ENCODE results near the gene MYLK4. TPM values are rescaled to one million over a fixed set of nuclear protein-coding genes. Genes with fewer than 3 reads are reported as not detected.

The MYLK4 gene
- total and polyA plus RNA-seq, 4 donors = 0.07 to 0.65 (median 0.39) TPM

DNA sequence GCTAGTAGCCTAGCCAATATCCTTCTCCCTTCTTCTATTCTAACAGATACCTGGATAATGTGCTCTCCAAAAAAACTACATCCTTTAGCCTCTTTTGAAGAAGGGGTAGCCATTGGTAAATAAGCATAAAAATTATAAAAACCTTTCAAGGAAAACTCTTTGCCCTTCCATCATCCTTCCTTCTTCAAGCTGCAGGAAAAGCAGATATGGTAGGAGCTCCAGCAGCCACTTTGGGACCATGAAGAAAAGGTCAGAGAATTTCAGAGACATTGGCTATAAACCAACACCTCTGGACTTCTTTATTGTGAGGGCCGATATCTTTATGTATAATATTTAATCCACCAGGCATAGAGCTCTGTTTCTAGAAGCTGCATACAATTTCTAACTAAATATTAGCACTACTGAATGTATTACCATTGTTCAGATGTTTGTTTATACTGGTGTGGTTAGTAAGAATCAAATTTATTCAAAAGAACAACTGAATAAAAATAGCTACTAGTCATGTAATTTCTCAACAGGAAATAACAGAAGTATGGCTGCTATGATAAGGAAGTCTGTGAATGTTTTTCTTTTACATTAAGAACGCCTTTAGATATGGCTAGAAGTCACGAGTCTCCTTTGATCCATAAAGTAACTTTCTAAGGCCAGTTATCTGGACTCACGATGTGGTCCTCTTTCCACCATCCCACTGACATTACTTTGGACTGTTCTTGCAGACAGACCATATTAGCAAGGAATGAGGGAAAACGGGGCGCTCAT, 32.2 kb downstream of the MYLK4 start:
- Histone ChIP-seq H3K4me3 (ENCODE audit: low read depth in 1 of 3, low read length in 3 of 3) (no peak overlapping the region), H3K4me1 (ENCODE audit: control insufficient read depth in 4 of 4, insufficient read depth in 4 of 4, low read length in 3 of 4) (peaks cover 0 to 11% (median 3%) of the 10 kb centered on the region in 4 donors), H3K27ac (ENCODE audit: low read depth in 1 of 2, low read length in 2 of 2) (no peak overlapping the region), H3K9me3 (ENCODE audit: control insufficient read depth in 4 of 4, low read length in 3 of 4) (no peaks in the 10 kb centered on the region), H3K36me3 (ENCODE audit: control insufficient read depth in 4 of 4, insufficient read depth in 3 of 4, low read depth in 1 of 4, low read length in 3 of 4) (no peaks in the 10 kb centered on the region), H3K9ac (ENCODE audit: low read depth in 1 of 2, low read length in 2 of 2) (no peak overlapping the region), H3K27me3 (ENCODE audit: control insufficient read depth in 4 of 4, insufficient read depth in 4 of 4, low read length in 3 of 4) (no peaks in the 10 kb centered on the region)
- no peak for DNase-seq (ENCODE audit: low spot score)
- 76% methylated on average over 6 of the region's 6 CpGs for WGBS
- no peak for TF ChIP-seq RAD21 (IDR thresholded peaks at IDR 0.05)
- no peak for TF ChIP-seq HNF4A (conservative IDR thresholded peaks at IDR 0.05)
- TF ChIP-seq FOXA2 (IDR thresholded peaks at IDR 0.05) = no peak
- TF ChIP-seq FOXA1 (IDR thresholded peaks at IDR 0.05) = no peak
- TF ChIP-seq, protein P1, sequence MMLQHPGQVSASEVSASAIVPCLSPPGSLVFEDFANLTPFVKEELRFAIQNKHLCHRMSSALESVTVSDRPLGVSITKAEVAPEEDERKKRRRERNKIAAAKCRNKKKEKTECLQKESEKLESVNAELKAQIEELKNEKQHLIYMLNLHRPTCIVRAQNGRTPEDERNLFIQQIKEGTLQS (IDR thresholded peaks at IDR 0.05) = no peak
- TF ChIP-seq, protein P2, sequence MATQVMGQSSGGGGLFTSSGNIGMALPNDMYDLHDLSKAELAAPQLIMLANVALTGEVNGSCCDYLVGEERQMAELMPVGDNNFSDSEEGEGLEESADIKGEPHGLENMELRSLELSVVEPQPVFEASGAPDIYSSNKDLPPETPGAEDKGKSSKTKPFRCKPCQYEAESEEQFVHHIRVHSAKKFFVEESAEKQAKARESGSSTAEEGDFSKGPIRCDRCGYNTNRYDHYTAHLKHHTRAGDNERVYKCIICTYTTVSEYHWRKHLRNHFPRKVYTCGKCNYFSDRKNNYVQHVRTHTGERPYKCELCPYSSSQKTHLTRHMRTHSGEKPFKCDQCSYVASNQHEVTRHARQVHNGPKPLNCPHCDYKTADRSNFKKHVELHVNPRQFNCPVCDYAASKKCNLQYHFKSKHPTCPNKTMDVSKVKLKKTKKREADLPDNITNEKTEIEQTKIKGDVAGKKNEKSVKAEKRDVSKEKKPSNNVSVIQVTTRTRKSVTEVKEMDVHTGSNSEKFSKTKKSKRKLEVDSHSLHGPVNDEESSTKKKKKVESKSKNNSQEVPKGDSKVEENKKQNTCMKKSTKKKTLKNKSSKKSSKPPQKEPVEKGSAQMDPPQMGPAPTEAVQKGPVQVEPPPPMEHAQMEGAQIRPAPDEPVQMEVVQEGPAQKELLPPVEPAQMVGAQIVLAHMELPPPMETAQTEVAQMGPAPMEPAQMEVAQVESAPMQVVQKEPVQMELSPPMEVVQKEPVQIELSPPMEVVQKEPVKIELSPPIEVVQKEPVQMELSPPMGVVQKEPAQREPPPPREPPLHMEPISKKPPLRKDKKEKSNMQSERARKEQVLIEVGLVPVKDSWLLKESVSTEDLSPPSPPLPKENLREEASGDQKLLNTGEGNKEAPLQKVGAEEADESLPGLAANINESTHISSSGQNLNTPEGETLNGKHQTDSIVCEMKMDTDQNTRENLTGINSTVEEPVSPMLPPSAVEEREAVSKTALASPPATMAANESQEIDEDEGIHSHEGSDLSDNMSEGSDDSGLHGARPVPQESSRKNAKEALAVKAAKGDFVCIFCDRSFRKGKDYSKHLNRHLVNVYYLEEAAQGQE (IDR thresholded peaks at IDR 0.05) = no peak
- no peak for TF ChIP-seq HNF4G (IDR thresholded peaks at IDR 0.05)
- TF ChIP-seq, protein P3, sequence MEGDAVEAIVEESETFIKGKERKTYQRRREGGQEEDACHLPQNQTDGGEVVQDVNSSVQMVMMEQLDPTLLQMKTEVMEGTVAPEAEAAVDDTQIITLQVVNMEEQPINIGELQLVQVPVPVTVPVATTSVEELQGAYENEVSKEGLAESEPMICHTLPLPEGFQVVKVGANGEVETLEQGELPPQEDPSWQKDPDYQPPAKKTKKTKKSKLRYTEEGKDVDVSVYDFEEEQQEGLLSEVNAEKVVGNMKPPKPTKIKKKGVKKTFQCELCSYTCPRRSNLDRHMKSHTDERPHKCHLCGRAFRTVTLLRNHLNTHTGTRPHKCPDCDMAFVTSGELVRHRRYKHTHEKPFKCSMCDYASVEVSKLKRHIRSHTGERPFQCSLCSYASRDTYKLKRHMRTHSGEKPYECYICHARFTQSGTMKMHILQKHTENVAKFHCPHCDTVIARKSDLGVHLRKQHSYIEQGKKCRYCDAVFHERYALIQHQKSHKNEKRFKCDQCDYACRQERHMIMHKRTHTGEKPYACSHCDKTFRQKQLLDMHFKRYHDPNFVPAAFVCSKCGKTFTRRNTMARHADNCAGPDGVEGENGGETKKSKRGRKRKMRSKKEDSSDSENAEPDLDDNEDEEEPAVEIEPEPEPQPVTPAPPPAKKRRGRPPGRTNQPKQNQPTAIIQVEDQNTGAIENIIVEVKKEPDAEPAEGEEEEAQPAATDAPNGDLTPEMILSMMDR (IDR thresholded peaks at IDR 0.05; ENCODE audit: low read depth, low read length, missing input control) = no peak
- no peak for TF ChIP-seq YY1 (IDR thresholded peaks at IDR 0.05)
- TF ChIP-seq, protein P4, sequence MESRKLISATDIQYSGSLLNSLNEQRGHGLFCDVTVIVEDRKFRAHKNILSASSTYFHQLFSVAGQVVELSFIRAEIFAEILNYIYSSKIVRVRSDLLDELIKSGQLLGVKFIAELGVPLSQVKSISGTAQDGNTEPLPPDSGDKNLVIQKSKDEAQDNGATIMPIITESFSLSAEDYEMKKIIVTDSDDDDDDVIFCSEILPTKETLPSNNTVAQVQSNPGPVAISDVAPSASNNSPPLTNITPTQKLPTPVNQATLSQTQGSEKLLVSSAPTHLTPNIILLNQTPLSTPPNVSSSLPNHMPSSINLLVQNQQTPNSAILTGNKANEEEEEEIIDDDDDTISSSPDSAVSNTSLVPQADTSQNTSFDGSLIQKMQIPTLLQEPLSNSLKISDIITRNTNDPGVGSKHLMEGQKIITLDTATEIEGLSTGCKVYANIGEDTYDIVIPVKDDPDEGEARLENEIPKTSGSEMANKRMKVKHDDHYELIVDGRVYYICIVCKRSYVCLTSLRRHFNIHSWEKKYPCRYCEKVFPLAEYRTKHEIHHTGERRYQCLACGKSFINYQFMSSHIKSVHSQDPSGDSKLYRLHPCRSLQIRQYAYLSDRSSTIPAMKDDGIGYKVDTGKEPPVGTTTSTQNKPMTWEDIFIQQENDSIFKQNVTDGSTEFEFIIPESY (IDR thresholded peaks at IDR 0.05) = no peak
- TF ChIP-seq, protein P5, sequence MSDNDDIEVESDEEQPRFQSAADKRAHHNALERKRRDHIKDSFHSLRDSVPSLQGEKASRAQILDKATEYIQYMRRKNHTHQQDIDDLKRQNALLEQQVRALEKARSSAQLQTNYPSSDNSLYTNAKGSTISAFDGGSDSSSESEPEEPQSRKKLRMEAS (IDR thresholded peaks at IDR 0.05) = no peak
- no peak for TF ChIP-seq TAF1 (conservative IDR thresholded peaks at IDR 0.05)
